ENCODE measurements around the gene PTPRB.

PTPRB gene

GRCh38 chr12:70643939-70644338, 6.7 kb upstream of the PTPRB start:
- DNase-seq (ENCODE audit: low read depth) = no peak

GRCh38 chr12:70641691-70642090, 4.5 kb upstream of the PTPRB start:
- no peak for DNase-seq (ENCODE audit: low read depth)

- no peak for DNase-seq (ENCODE audit: low read depth)
Measured at GRCh38 chr12:70640901-70641300, 3.7 kb upstream of the PTPRB start.

- DNase-seq (ENCODE audit: low read depth) = no peak
Measured at GRCh38 chr12:70639535-70639934, 2.3 kb upstream of the PTPRB start.

- no peak for DNase-seq (ENCODE audit: low read depth)
Measured at GRCh38 chr12:70638639-70639360, 1.6 kb upstream of the PTPRB start.

GRCh38 chr12:70635755-70636154, 1.5 kb downstream of the PTPRB start:
- no peak for DNase-seq (ENCODE audit: low read depth)

GRCh38 chr12:70628701-70629480, 8.3 kb downstream of the PTPRB start:
- no peak for DNase-seq (ENCODE audit: low read depth)

- DNase-seq (ENCODE audit: low read depth) = no peak
Measured at GRCh38 chr12:70627677-70628076, 9.6 kb downstream of the PTPRB start.

GRCh38 chr12:70626180-70626579, 11.0 kb downstream of the PTPRB start:
- DNase-seq (ENCODE audit: low read depth) = no peak

GRCh38 chr12:70619471-70620152, 17.6 kb downstream of the PTPRB start:
- no peak for DNase-seq (ENCODE audit: low read depth)

GRCh38 chr12:70618371-70618770, 18.9 kb downstream of the PTPRB start:
- no peak for DNase-seq (ENCODE audit: low read depth)

- DNase-seq (ENCODE audit: low read depth) = no peak
Measured at GRCh38 chr12:70617450-70617849, 19.8 kb downstream of the PTPRB start.

GRCh38 chr12:70615174-70615866, 21.9 kb downstream of the PTPRB start:
- no peak for DNase-seq (ENCODE audit: low read depth)

- no peak for DNase-seq (ENCODE audit: low read depth)
Measured at GRCh38 chr12:70609739-70610491, 27.3 kb downstream of the PTPRB start.

- no peak for DNase-seq (ENCODE audit: low read depth)
Measured at GRCh38 chr12:70609203-70609602, 28.0 kb downstream of the PTPRB start.

GRCh38 chr12:70608184-70608583, 29.0 kb downstream of the PTPRB start:
- DNase-seq (ENCODE audit: low read depth) = no peak

- DNase-seq (ENCODE audit: low read depth) = no peak
Measured at GRCh38 chr12:70607107-70607506, 30.1 kb downstream of the PTPRB start.

- peak; percentile 50 for DNase-seq (ENCODE audit: low read depth)
Measured at GRCh38 chr12:70605976-70606375, 31.3 kb downstream of the PTPRB start.

- no peak for DNase-seq (ENCODE audit: low read depth)
Measured at GRCh38 chr12:70604662-70605061, 32.6 kb downstream of the PTPRB start.

- peak; percentile 73 for DNase-seq (ENCODE audit: low read depth)
Measured at GRCh38 chr12:70603044-70603443, 34.2 kb downstream of the PTPRB start.

GRCh38 chr12:70598467-70599193, 38.6 kb downstream of the PTPRB start:
- DNase-seq (ENCODE audit: low read depth) = no peak

Data from HS-5 (cell line).